ENCODE results near the gene CNOT1.

- TF ChIP-seq CTCF (IDR thresholded peaks at IDR 0.05) (no peak), POLR2A (IDR thresholded peaks at IDR 0.05) (no peak), POLR2AphosphoS5 (IDR thresholded peaks at IDR 0.05) (no peak)
These were observed 5.9 kb upstream of the CNOT1 start for GRCh38 chr16:58635502-58635901.

Measured in upper lobe of left lung (tissue), 4 donors.